Esophagus muscularis mucosa (tissue), 4 donors: ENCODE measurements around the gene FBXW11. TPM values are rescaled to one million over a fixed set of nuclear protein-coding genes. Genes with fewer than 3 reads are reported as not detected.

Source experiments
- DNase-seq: peaks from one replicate; pipeline ENCODE4 v3.0.0-alpha.2; 2017; ENCODE audit errors: extremely low spot score
- H3K27ac ChIP-seq, 4 donors: fragments of 200-600 bp; sonication (generic); replicated peaks in 1 of 4; 1 replicate in 3 of 4; 2 replicates in 1 of 4; pipeline ENCODE4 v1.5.1; 2016 to 2019; ENCODE audit warnings: mild to moderate bottlenecking in 1 of 4
- H3K27me3 ChIP-seq, 4 donors: fragments of 200-600 bp; sonication (generic); one replicate each; pipeline versions ENCODE4 v1.5.1 to v1.6.0; 2016 to 2019
- H3K36me3 ChIP-seq, 4 donors: fragments of 200-600 bp; sonication (generic); one replicate each; pipeline ENCODE4 v1.5.1; 2016 to 2019
- H3K4me1 ChIP-seq, 4 donors: fragments of 200-600 bp; sonication (generic); one replicate each; pipeline ENCODE4 v1.5.1; 2016 to 2019
- H3K4me3 ChIP-seq, 4 donors: fragments of 200-600 bp; sonication (generic); 1 replicate in 2 of 4; 2 replicates in 2 of 4; pipeline ENCODE4 v1.5.1; 2016 to 2019; ENCODE audit warnings: mild to moderate bottlenecking in 4 of 4, moderate library complexity in 1 of 4
- H3K9me3 ChIP-seq, 4 donors: fragments of 200-600 bp; sonication (generic); 1 replicate in 3 of 4; 2 replicates in 1 of 4; pipeline ENCODE4 v1.5.1; 2016 to 2019
- CTCF ChIP-seq, 3 experiments: fragments of 200-600 bp in 2 of 3; fragments of 450-650 bp in 1 of 3; sonication (generic) in 2 of 3; IDR thresholded peaks; one replicate each; pipeline ENCODE4 v1.5.1; 2017 to 2019; ENCODE audit warnings: antibody characterized with exemption in 3 of 3, mild to moderate bottlenecking in 2 of 3, moderate library complexity in 1 of 3
- EP300 ChIP-seq: sonication (generic); formaldehyde crosslinking; IDR thresholded peaks from one replicate; pipeline ENCODE4 v1.6.1; 2017; ENCODE audit warnings: antibody characterized with exemption
- POLR2A ChIP-seq: fragments of 450-650 bp; IDR thresholded peaks from one replicate; pipeline ENCODE4 v1.6.1; 2017; ENCODE audit warnings: antibody characterized with exemption, moderate library complexity, mild to moderate bottlenecking, low read depth
- POLR2AphosphoS5 ChIP-seq, 2 donors: sonication (generic); formaldehyde crosslinking; IDR thresholded peaks; one replicate each; pipeline ENCODE4 v1.6.1; 2017; ENCODE audit warnings: antibody characterized with exemption in 2 of 2
- WGBS: methylation state at CpG from one replicate; pipeline ENCODE4 v1.1.5; 2018; 5-methylcytosine and 5-hydroxymethylcytosine counted together
- intact Hi-C: fragments of 100-400 bp; cut with DNase I; formaldehyde crosslinking; loops from one replicate; pipeline ENCODE4 v1.15.1; 2023
- total RNA-seq, 4 donors: library from RNA; depleted of rRNA; stranded (reverse); fragments of >200 nt; gene quantifications; one replicate each; pipeline versions ENCODE4 v1.1.0 to v1.2.1, GENCODE V29; 2016

FBXW11 gene
- total RNA-seq, 4 donors from 2014 or later: 60.8 to 75.6 (median 66.3) TPM

DNA sequence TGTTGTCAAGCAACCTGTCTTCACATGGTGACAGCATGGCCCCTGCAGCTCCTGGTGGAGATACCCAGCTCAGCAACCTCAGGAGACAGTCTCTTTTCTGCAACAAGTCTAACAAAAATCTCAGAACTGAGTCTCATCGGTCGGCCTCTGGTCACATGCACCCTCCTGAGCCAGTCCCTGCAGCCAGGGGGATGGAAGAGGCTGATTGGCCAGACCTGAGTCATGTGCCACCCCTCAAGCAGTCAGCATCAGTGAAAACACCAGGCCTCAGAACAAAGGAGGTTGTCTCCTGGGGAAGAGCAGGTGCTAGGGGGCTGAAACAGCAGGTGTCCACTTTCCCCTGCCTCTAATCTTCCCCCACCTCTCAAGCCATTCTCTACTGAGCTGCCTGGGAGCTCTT, 166.4 kb downstream of the FBXW11 start:
- peaks cover 0 to 4% (median 0%) of the 10 kb centered on the region in 4 donors for H3K4me1 ChIP-seq
- no peak overlapping the region for H3K27ac ChIP-seq
- no peak for DNase-seq
- intact Hi-C loops: no loop called here
- no peaks in the 10 kb centered on the region for H3K36me3 ChIP-seq
- no peak for TF ChIP-seq CTCF (IDR thresholded peaks at IDR 0.05)
- TF ChIP-seq POLR2A: no peak
- TF ChIP-seq EP300: no peak
- TF ChIP-seq POLR2AphosphoS5 (IDR thresholded peaks at IDR 0.05): no peak
- H3K27me3 ChIP-seq: no peaks in the 10 kb centered on the region
- H3K4me3 ChIP-seq: no peak overlapping the region
- H3K9me3 ChIP-seq: no peaks in the 10 kb centered on the region
- 0% methylated on average over 1 of the region's 2 CpGs for WGBS

DNA sequence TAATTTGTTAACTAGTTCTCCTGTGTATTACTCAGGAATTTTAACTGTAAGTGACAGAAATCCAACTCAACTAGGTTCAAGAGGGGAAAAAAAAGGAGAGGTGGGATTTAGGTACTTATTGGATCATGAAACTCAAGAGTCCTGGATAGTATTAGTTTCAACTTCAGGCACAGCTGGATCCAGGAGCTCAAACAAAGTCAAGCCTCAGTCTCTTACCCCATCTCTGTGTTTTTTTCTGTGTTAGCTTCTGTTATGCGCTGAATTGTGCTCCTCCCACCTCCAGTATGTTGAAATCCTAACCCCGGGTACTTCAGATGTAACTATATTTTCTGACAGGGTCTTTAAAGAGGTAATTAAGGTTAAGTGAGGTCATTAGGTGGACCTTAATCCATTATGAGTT, 167.3 kb downstream of the FBXW11 start:
- DNase-seq: no peak
- H3K27me3 ChIP-seq: no peaks in the 10 kb centered on the region
- H3K4me1 ChIP-seq: peaks cover 0 to 4% (median 0%) of the 10 kb centered on the region in 4 donors
- H3K27ac ChIP-seq: no peak overlapping the region
- 100% methylated on average over 2 of the region's 2 CpGs for WGBS
- intact Hi-C loops: no loop called here
- H3K9me3 ChIP-seq: peaks cover 0 to 1% (median 0%) of the 10 kb centered on the region in 4 donors
- no peaks in the 10 kb centered on the region for H3K36me3 ChIP-seq
- H3K4me3 ChIP-seq: no peak overlapping the region
- TF ChIP-seq EP300 (no peak), POLR2AphosphoS5 (IDR thresholded peaks at IDR 0.05) (no peak), POLR2A (no peak), CTCF (IDR thresholded peaks at IDR 0.05) (no peak)

DNA sequence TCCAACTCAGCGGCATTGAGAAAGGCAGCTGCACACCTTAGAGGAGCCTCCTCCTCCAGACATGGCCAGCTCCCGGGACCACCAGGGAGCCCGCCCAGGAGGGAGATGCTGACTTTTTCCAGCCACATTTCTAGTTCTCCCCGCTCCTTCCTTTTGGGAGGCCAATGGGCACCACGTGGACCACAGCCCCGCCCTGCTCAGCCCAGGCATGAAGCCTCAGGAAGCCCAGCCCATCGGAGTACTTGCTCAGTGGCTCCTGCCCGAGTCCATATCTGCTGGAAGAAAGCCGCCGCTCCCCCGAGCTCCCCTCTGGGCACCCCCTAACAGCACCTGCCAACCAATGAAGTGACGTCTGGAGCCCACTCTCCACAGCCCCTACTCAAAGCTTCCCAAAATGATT, 168.4 kb downstream of the FBXW11 start:
- TF ChIP-seq EP300: no peak
- no peak for TF ChIP-seq POLR2AphosphoS5 (IDR thresholded peaks at IDR 0.05)
- no peak for TF ChIP-seq POLR2A
- TF ChIP-seq CTCF (IDR thresholded peaks at IDR 0.05): no peak
- 79% methylated on average over 9 of the region's 12 CpGs for WGBS
- no peak for DNase-seq
- Histone ChIP-seq H3K9me3 (peaks cover 0 to 12% (median 8%) of the 10 kb centered on the region in 4 donors), H3K4me1 (peaks cover 0 to 4% (median 0%) of the 10 kb centered on the region in 4 donors), H3K27me3 (no peaks in the 10 kb centered on the region), H3K36me3 (no peaks in the 10 kb centered on the region), H3K27ac (no peak overlapping the region), H3K4me3 (no peak overlapping the region)
- intact Hi-C loops: no loop called here

DNA sequence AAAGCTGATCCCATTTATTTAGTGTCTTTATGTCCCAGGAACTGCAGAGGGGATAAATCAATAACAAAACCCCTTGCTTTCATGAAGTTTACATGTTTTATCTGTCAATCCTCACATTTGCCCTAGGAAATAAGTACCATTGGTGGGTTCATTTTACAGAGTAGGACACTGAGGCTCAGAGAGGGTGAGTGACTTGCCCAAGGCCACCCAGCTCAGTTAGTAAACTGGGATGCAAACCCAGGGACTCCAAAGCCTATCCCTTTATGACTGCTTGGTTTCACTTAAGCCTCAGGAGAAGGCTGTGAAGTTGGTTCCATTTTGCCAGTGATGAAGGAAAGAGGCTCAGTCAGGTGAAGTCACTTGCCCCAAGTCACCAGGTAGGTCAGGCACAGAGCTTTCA, 168.9 kb downstream of the FBXW11 start:
- H3K9me3 ChIP-seq: peaks cover 0 to 15% (median 12%) of the 10 kb centered on the region in 4 donors
- H3K4me1 ChIP-seq: peaks cover 0 to 3% (median 0%) of the 10 kb centered on the region in 4 donors
- intact Hi-C loops: no loop called here
- no peaks in the 10 kb centered on the region for H3K27me3 ChIP-seq
- no peak for DNase-seq
- TF ChIP-seq POLR2AphosphoS5 (IDR thresholded peaks at IDR 0.05): no peak
- no peak for TF ChIP-seq POLR2A
- TF ChIP-seq EP300: no peak
- no peak for TF ChIP-seq CTCF (IDR thresholded peaks at IDR 0.05)
- H3K4me3 ChIP-seq: no peak overlapping the region
- H3K36me3 ChIP-seq: no peaks in the 10 kb centered on the region
- H3K27ac ChIP-seq: no peak overlapping the region

DNA sequence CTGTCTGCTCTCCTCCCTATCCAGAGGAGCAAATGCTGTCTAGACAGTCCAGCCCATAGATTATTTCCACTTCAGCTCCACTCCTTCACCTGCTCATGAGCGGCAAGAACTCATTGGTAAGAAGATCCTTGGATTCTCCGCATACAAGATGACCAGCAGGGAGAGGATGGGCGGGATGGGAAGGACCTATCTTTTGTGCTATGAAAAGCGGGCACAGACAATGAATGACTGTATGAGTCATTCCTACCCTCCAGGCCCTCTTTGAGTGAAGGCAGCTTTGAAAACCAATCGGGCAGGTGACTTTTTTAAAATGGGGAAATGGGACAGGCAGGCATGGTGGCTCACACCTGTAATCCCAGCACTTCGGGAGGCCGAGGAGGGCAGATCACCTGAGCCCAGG, 171.4 kb downstream of the FBXW11 start:
- Histone ChIP-seq H3K9me3 (peaks cover 0 to 15% (median 12%) of the 10 kb centered on the region in 4 donors), H3K4me1 (no peaks in the 10 kb centered on the region), H3K36me3 (no peaks in the 10 kb centered on the region), H3K4me3 (no peak overlapping the region), H3K27ac (no peak overlapping the region), H3K27me3 (no peaks in the 10 kb centered on the region)
- intact Hi-C loops: no loop called here
- 77% methylated on average over 7 of the region's 7 CpGs for WGBS
- TF ChIP-seq EP300: no peak
- TF ChIP-seq CTCF (IDR thresholded peaks at IDR 0.05): no peak
- TF ChIP-seq POLR2AphosphoS5 (IDR thresholded peaks at IDR 0.05): no peak
- no peak for TF ChIP-seq POLR2A
- no peak for DNase-seq
